SK-N-SH treated with all-trans-retinoic acid at 6 μM for 48 hours (cell line): ENCODE measurements around the gene LILRB5.
"Not testable (repeated sequence)": the region's sequence is repeated elsewhere in the genome, so short reads cannot be mapped to it uniquely, and the experiment has no call there.

Experiments used
- ATAC-seq: fragments of 200-7000 bp; cut with Tn5 transposase; 3 replicates; pipeline ENCODE4 v1.9.1; 2020; ENCODE audit warnings: mild to moderate bottlenecking, moderate library complexity
- ARNTL ChIP-seq: fragments of 450-650 bp; formaldehyde crosslinking; IDR thresholded peaks from 2 replicates; pipeline ENCODE4 v1.5.0; 2020; ENCODE audit warnings: low read depth, mild to moderate bottlenecking, moderate library complexity, borderline replicate concordance
- BACH2 ChIP-seq: fragments of 250-450 bp; sonication (Bioruptor Pico); IDR thresholded peaks from 2 replicates; pipeline ENCODE4 v1.9.0; 2021; ENCODE audit warnings: mild to moderate bottlenecking, borderline replicate concordance
- CSDC2 ChIP-seq: fragments of 250-450 bp; sonication (Bioruptor Pico); IDR thresholded peaks from 2 replicates; pipeline ENCODE4 v1.5.0; 2020; ENCODE audit warnings: mild to moderate bottlenecking, moderate library complexity
- ESRRG ChIP-seq: fragments of 250-450 bp; sonication (Bioruptor Pico); IDR thresholded peaks from 2 replicates; pipeline ENCODE4 v1.6.1; 2021; ENCODE audit warnings: mild to moderate bottlenecking
- GLIS3 ChIP-seq: fragments of 250-450 bp; sonication (Bioruptor Pico); IDR thresholded peaks from 2 replicates; pipeline ENCODE4 v1.5.0; 2020; ENCODE audit warnings: mild to moderate bottlenecking, moderate library complexity
- ISL1 ChIP-seq: fragments of 250-450 bp; sonication (Bioruptor Pico); IDR thresholded peaks from 2 replicates; pipeline ENCODE4 v2.1.2; 2022; ENCODE audit warnings: mild to moderate bottlenecking, moderate library complexity
- POU6F1 ChIP-seq: fragments of 250-450 bp; sonication (Bioruptor Pico); IDR thresholded peaks from 2 replicates; pipeline ENCODE4 v1.8.0; 2021; ENCODE audit warnings: low read depth, mild to moderate bottlenecking, moderate library complexity, borderline replicate concordance
- PPARA ChIP-seq: fragments of 250-450 bp; sonication (Bioruptor Pico); IDR thresholded peaks from 2 replicates; pipeline ENCODE4 v1.5.0; 2020; ENCODE audit warnings: mild to moderate bottlenecking, borderline replicate concordance
- RARB ChIP-seq: fragments of 250-450 bp; sonication (Bioruptor Pico); IDR thresholded peaks from 2 replicates; pipeline ENCODE4 v1.8.0; 2021; ENCODE audit warnings: mild to moderate bottlenecking, moderate library complexity
- TCF4 ChIP-seq: fragments of 250-450 bp; sonication (Bioruptor Pico); IDR thresholded peaks from 2 replicates; pipeline ENCODE4 v1.8.0; 2021; ENCODE audit warnings: mild to moderate bottlenecking, moderate library complexity, borderline replicate concordance
- TOX ChIP-seq: fragments of 250-450 bp; sonication (Bioruptor Pico); IDR thresholded peaks from 2 replicates; pipeline ENCODE4 v1.8.0; 2021; ENCODE audit warnings: mild to moderate bottlenecking, moderate library complexity, borderline replicate concordance
- ZC3H10 ChIP-seq: fragments of 250-450 bp; sonication (Bioruptor Pico); IDR thresholded peaks from 2 replicates; pipeline ENCODE4 v1.5.1; 2021; ENCODE audit warnings: mild to moderate bottlenecking, moderate library complexity
- ZNF70 ChIP-seq: fragments of 450-650 bp; formaldehyde crosslinking; IDR thresholded peaks from 2 replicates; pipeline ENCODE4 v1.5.0; 2020; ENCODE audit warnings: mild to moderate bottlenecking, moderate library complexity
- ZNF8 ChIP-seq: fragments of 450-650 bp; formaldehyde crosslinking; IDR thresholded peaks from 2 replicates; pipeline ENCODE4 v1.5.0; 2020; ENCODE audit warnings: mild to moderate bottlenecking, moderate library complexity
- TF ChIP-seq, protein P1 (sequence below): fragments of 250-450 bp; sonication (Bioruptor Pico); IDR thresholded peaks from 2 replicates; pipeline ENCODE4 v1.5.1; 2021; ENCODE audit warnings: mild to moderate bottlenecking, moderate library complexity
- TF ChIP-seq, protein P2 (sequence below): fragments of 250-450 bp; sonication (Bioruptor Pico); IDR thresholded peaks from 2 replicates; pipeline ENCODE4 v1.5.1; 2020; ENCODE audit warnings: low read depth, mild to moderate bottlenecking, moderate library complexity
- TF ChIP-seq, protein P3 (sequence below): fragments of 250-450 bp; sonication (Bioruptor Pico); IDR thresholded peaks from 2 replicates; pipeline ENCODE4 v1.8.0; 2020; ENCODE audit warnings: mild to moderate bottlenecking, moderate library complexity, borderline replicate concordance
- TF ChIP-seq, protein P4 (sequence below): fragments of 250-450 bp; sonication (Bioruptor Pico); IDR thresholded peaks from 2 replicates; pipeline ENCODE4 v1.5.0; 2020; ENCODE audit warnings: mild to moderate bottlenecking, moderate library complexity

The LILRB5 gene

DNA sequence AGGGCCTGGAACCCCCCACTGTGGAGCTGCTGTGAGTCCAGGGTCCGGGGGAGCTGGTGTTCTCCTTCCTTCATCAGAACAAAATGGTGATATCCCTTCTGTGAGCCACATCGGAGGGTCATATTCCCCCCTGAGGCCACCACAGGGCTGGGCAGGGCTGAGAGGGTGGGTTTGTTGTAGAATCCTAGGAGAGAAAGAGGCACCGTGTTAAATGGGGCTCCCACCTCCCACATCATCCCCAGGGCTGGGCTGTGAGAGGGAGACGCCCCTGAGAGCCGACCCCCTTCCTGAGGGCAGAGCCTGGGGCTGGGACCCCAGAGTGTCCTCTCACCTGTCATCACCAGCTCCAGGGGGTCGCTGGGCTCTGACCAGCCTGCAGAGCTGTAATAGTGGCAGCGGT lies 35.1 kb downstream of the LILRB5 start:
- ATAC-seq: not testable (repeated sequence)

DNA sequence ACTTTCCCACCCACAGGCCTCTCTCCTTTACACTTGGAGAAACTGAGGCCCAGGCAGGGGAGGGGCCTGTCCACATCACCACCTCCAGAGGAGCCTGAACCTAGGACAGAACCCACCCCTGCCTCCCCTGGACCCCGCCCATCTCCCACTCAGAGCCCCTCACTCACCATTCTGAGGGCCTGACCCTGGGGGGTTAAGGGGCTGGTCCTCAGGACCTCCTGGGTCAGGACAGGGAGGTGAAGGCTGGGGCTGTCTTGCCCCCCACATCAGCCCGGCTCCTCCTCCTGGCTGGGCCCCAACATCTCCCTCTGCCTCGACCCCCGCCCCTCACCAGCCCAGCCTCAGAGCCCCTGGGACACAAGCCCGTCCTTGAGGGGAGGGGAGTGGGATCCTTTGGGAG lies 37.4 kb downstream of the LILRB5 start:
- ATAC-seq: not testable (repeated sequence)

DNA sequence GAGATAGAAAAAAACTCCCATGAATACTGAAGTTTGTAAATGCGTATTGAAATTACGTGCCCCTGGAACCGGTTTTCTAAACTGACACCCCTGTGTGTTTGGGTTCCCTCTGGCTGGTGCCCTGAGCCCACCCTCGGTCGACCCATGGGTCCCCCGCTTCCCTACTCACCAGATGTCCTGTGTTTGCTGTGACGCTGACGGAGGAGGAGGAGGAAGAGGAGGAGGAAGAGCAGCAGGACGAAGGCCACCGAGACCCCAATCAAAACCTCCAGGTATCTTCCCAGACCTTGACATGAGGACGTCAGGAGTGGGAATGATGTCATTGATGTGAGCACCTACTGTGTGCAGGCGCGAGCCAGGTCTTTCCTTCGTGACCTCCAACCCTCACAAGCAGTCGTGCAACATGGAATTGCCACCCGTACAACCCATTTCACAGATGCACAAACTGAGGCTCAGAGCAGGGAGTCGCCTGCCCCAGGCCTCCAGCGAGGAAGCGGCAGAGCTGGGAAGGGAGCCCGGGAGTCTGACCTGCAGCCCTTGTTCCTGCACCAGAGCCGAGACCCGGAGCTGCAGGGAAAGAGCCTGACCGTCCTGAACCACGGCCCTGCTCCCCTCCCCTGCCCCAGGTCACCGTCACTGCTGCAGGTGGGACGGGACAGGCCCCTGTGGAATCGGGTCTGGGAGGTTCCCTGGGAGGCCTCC lies 38.0 kb downstream of the LILRB5 start:
- TF ChIP-seq, protein P1, sequence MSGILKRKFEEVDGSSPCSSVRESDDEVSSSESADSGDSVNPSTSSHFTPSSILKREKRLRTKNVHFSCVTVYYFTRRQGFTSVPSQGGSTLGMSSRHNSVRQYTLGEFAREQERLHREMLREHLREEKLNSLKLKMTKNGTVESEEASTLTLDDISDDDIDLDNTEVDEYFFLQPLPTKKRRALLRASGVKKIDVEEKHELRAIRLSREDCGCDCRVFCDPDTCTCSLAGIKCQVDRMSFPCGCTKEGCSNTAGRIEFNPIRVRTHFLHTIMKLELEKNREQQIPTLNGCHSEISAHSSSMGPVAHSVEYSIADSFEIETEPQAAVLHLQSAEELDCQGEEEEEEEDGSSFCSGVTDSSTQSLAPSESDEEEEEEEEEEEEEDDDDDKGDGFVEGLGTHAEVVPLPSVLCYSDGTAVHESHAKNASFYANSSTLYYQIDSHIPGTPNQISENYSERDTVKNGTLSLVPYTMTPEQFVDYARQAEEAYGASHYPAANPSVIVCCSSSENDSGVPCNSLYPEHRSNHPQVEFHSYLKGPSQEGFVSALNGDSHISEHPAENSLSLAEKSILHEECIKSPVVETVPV (CRISPR knock-in tag): no peak
- TF ChIP-seq ZNF8 (CRISPR knock-in tag) (no peak), GLIS3 (CRISPR knock-in tag) (no peak), ZNF70 (CRISPR knock-in tag) (no peak), PPARA (CRISPR knock-in tag) (no peak), ESRRG (no peak), TCF4 (no peak), ARNTL (CRISPR knock-in tag) (no peak), ISL1 (no peak), POU6F1 (CRISPR knock-in tag) (no peak)
- TF ChIP-seq, protein P2, sequence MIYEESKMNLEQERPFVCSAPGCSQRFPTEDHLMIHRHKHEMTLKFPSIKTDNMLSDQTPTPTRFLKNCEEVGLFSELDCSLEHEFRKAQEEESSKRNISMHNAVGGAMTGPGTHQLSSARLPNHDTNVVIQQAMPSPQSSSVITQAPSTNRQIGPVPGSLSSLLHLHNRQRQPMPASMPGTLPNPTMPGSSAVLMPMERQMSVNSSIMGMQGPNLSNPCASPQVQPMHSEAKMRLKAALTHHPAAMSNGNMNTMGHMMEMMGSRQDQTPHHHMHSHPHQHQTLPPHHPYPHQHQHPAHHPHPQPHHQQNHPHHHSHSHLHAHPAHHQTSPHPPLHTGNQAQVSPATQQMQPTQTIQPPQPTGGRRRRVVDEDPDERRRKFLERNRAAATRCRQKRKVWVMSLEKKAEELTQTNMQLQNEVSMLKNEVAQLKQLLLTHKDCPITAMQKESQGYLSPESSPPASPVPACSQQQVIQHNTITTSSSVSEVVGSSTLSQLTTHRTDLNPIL (CRISPR knock-in tag): no peak
- ATAC-seq: no peak

- ATAC-seq: no peak
- TF ChIP-seq, protein P3, sequence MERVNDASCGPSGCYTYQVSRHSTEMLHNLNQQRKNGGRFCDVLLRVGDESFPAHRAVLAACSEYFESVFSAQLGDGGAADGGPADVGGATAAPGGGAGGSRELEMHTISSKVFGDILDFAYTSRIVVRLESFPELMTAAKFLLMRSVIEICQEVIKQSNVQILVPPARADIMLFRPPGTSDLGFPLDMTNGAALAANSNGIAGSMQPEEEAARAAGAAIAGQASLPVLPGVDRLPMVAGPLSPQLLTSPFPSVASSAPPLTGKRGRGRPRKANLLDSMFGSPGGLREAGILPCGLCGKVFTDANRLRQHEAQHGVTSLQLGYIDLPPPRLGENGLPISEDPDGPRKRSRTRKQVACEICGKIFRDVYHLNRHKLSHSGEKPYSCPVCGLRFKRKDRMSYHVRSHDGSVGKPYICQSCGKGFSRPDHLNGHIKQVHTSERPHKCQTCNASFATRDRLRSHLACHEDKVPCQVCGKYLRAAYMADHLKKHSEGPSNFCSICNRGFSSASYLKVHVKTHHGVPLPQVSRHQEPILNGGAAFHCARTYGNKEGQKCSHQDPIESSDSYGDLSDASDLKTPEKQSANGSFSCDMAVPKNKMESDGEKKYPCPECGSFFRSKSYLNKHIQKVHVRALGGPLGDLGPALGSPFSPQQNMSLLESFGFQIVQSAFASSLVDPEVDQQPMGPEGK: no peak
Measured at GRCh38 chr19:54218259-54218658, 38.8 kb downstream of the LILRB5 start.

- not testable (repeated sequence) for ATAC-seq
Measured at GRCh38 chr19:54217517-54218247, 39.4 kb downstream of the LILRB5 start.

DNA sequence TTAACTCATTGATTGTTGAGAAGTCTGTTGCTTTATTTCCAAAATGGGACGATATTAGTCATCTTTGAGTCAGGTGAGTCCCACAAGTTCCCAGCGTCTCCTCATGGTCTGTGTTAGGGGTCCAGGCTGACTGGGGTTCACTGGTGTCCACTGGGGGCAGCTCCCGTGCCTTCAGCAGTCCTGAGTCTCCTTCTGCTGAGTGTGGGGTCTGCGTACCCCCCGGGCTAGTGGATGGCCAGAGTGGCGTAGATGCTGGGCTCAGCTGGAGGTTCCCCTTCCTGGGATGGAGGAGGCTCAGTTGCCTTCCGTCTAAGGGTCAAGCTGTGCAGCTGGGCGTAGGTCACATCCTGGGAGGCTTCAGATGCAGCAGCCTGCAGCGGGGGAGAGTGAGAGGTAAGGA lies 40.2 kb downstream of the LILRB5 start:
- no peak for ATAC-seq
- TF ChIP-seq TOX (CRISPR knock-in tag) (no peak), ZNF70 (CRISPR knock-in tag) (no peak), TCF4 (no peak), ISL1 (no peak), GLIS3 (CRISPR knock-in tag) (no peak), PPARA (CRISPR knock-in tag) (no peak), RARB (CRISPR knock-in tag) (no peak), ARNTL (CRISPR knock-in tag) (no peak), POU6F1 (CRISPR knock-in tag) (no peak), CSDC2 (CRISPR knock-in tag) (no peak), ZNF8 (CRISPR knock-in tag) (no peak), BACH2 (CRISPR knock-in tag) (no peak), ZC3H10 (CRISPR knock-in tag) (no peak), ESRRG (no peak)
- TF ChIP-seq, protein P4, sequence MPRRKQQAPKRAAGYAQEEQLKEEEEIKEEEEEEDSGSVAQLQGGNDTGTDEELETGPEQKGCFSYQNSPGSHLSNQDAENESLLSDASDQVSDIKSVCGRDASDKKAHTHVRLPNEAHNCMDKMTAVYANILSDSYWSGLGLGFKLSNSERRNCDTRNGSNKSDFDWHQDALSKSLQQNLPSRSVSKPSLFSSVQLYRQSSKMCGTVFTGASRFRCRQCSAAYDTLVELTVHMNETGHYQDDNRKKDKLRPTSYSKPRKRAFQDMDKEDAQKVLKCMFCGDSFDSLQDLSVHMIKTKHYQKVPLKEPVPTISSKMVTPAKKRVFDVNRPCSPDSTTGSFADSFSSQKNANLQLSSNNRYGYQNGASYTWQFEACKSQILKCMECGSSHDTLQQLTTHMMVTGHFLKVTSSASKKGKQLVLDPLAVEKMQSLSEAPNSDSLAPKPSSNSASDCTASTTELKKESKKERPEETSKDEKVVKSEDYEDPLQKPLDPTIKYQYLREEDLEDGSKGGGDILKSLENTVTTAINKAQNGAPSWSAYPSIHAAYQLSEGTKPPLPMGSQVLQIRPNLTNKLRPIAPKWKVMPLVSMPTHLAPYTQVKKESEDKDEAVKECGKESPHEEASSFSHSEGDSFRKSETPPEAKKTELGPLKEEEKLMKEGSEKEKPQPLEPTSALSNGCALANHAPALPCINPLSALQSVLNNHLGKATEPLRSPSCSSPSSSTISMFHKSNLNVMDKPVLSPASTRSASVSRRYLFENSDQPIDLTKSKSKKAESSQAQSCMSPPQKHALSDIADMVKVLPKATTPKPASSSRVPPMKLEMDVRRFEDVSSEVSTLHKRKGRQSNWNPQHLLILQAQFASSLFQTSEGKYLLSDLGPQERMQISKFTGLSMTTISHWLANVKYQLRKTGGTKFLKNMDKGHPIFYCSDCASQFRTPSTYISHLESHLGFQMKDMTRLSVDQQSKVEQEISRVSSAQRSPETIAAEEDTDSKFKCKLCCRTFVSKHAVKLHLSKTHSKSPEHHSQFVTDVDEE (CRISPR knock-in tag): no peak
- TF ChIP-seq, protein P2 (CRISPR knock-in tag): no peak
